Natural killer cell (primary cell): Measurements from ENCODE around the gene IGSF1. TPM values are rescaled to one million over a fixed set of nuclear protein-coding genes. Genes with fewer than 3 reads are reported as not detected.

Experiments used
- ATAC-seq, 3 donors: fragments of 150-1000 bp in 2 of 3; fragments of 200-7000 bp in 1 of 3; cut with Tn5 transposase; 1 replicate in 1 of 3; 2 replicates in 2 of 3; pipeline ENCODE4 v1.10.0; 2021; ENCODE audit warnings: mild to moderate bottlenecking in 2 of 3, moderate library complexity in 2 of 3
- DNase-seq, 2 donors: peaks; one replicate each; pipeline versions ENCODE4 v3.0.0 to v3.0.0-alpha.2; 2013 to 2021; ENCODE audit warnings: mixed read lengths in 1 of 2
- H3K27ac ChIP-seq: one replicate; pipeline ENCODE4 v1.5.1; 2013; ENCODE audit warnings: mild to moderate bottlenecking, low read length
- H3K27me3 ChIP-seq: one replicate; pipeline ENCODE4 v1.6.1; 2013; ENCODE audit warnings: low read length; ENCODE audit not compliant: control insufficient read depth, insufficient read depth
- H3K36me3 ChIP-seq: one replicate; pipeline ENCODE4 v1.6.1; 2013; ENCODE audit warnings: low read length; ENCODE audit not compliant: control insufficient read depth, insufficient read depth
- H3K4me1 ChIP-seq: one replicate; pipeline ENCODE4 v1.6.1; 2013; ENCODE audit warnings: low read length; ENCODE audit not compliant: control insufficient read depth, insufficient read depth
- H3K4me3 ChIP-seq: one replicate; pipeline ENCODE4 v1.5.1; 2013; ENCODE audit warnings: low read length
- H3K9me3 ChIP-seq: one replicate; pipeline ENCODE4 v1.6.1; 2013; ENCODE audit warnings: low read length; ENCODE audit not compliant: control insufficient read depth, insufficient read depth
- H3K27ac Mint-ChIP-seq, 2 donors: one replicate each; pipeline ENCODE4 v1.8.0; 2022; ENCODE audit warnings: mild to moderate bottlenecking in 2 of 2, mixed read lengths in 2 of 2, moderate library complexity in 1 of 2
- H3K27me3 Mint-ChIP-seq, 2 donors: one replicate each; pipeline ENCODE4 v1.8.0; 2022; ENCODE audit warnings: low read depth in 2 of 2, mixed read lengths in 2 of 2
- H3K36me3 Mint-ChIP-seq: one replicate; pipeline ENCODE4 v1.8.0; 2022; ENCODE audit warnings: mixed read lengths
- H3K4me1 Mint-ChIP-seq, 2 donors: one replicate each; pipeline ENCODE4 v1.8.0; 2022; ENCODE audit warnings: mixed read lengths in 2 of 2
- H3K4me3 Mint-ChIP-seq: one replicate; pipeline ENCODE4 v1.8.0; 2022; ENCODE audit warnings: mild to moderate bottlenecking, moderate library complexity, mixed read lengths
- H3K9me3 Mint-ChIP-seq, 2 donors: one replicate each; pipeline ENCODE4 v1.8.0; 2022; ENCODE audit warnings: mixed read lengths in 2 of 2
- WGBS: methylation state at CpG from one replicate; pipeline ENCODE4 v1.1.7; 2013; ENCODE audit warnings: missing lambda C conversion rate; ENCODE audit not compliant: insufficient coverage; 5-methylcytosine and 5-hydroxymethylcytosine counted together
- intact Hi-C: fragments of 100-400 bp; cut with micrococcal nuclease; formaldehyde crosslinking; loops from one replicate; pipeline ENCODE4 v1.14.2; 2022
- total RNA-seq, 4 donors: library from RNA; stranded (reverse); fragments of 120-200 nt in 1 of 4; gene quantifications; one replicate each; pipeline versions ENCODE4 v1.2.3 to v1.2.4, GENCODE V29; 2013 to 2022
- TF ChIP-seq, protein P1 (sequence below): fragments of 200-600 bp; IDR thresholded peaks from one replicate; pipeline ENCODE4 v1.8.0; 2022; ENCODE audit warnings: antibody characterized with exemption

Gene IGSF1, protein sequence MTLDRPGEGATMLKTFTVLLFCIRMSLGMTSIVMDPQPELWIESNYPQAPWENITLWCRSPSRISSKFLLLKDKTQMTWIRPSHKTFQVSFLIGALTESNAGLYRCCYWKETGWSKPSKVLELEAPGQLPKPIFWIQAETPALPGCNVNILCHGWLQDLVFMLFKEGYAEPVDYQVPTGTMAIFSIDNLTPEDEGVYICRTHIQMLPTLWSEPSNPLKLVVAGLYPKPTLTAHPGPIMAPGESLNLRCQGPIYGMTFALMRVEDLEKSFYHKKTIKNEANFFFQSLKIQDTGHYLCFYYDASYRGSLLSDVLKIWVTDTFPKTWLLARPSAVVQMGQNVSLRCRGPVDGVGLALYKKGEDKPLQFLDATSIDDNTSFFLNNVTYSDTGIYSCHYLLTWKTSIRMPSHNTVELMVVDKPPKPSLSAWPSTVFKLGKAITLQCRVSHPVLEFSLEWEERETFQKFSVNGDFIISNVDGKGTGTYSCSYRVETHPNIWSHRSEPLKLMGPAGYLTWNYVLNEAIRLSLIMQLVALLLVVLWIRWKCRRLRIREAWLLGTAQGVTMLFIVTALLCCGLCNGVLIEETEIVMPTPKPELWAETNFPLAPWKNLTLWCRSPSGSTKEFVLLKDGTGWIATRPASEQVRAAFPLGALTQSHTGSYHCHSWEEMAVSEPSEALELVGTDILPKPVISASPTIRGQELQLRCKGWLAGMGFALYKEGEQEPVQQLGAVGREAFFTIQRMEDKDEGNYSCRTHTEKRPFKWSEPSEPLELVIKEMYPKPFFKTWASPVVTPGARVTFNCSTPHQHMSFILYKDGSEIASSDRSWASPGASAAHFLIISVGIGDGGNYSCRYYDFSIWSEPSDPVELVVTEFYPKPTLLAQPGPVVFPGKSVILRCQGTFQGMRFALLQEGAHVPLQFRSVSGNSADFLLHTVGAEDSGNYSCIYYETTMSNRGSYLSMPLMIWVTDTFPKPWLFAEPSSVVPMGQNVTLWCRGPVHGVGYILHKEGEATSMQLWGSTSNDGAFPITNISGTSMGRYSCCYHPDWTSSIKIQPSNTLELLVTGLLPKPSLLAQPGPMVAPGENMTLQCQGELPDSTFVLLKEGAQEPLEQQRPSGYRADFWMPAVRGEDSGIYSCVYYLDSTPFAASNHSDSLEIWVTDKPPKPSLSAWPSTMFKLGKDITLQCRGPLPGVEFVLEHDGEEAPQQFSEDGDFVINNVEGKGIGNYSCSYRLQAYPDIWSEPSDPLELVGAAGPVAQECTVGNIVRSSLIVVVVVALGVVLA (N-terminal part only)
- total RNA-seq = not detected
- total RNA-seq (2013) = not detected

DNA sequence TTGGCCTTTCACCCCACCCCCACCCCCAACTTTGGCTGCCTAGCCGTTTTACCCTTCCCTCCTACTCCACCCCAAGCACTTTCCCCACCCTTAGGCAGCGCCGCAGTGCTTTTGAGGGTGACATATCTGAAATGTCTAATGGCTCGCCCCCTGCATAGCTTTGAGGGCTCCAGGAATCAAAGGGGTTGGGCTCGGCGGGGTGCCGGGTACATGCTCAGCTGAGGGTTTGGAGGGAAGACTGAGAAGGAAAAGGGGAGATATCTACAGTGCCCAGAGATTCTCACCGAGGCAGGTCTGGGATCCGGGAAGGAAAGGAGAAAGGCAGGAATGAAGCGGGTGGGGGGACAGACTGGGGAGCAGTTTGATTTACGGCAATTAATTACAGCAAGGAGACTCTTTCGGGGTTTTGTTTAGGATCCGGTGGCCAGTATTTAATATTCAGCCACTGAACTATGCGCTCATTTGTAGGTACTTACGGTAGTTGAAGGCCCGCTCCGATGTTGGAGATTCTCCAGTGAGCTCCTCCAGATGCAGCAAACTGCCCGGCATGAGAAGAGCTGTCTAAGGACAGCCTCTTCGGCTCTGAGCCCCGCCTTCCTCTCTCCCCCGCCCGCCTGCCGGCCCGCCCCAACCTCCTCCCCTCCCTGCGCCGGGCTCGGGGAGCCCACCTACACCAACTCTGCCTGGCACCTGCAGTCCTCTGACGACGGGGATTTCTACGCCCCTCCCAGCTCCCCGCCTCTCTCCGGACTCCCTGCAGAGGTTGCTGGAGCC, at the start of gene IGSF1:
IGSF1 (minus strand) TSS at position 569 of the 774 bp plus-strand sequence. CDS start 2,632 bp downstream, outside the sequence.
- Mint-ChIP-seq H3K36me3 (no peaks in the 10 kb centered on the region), H3K27ac (no peak within 1 kb of the TSS), H3K27me3 (peaks cover 8 to 65% of the 10 kb centered on the region in 2 donors), H3K4me1 (no peaks in the 10 kb centered on the region), H3K4me3 (no peak within 1 kb of the TSS), H3K9me3 (no peaks in the 10 kb centered on the region)
- no peak for ATAC-seq
- TF ChIP-seq, protein P1, sequence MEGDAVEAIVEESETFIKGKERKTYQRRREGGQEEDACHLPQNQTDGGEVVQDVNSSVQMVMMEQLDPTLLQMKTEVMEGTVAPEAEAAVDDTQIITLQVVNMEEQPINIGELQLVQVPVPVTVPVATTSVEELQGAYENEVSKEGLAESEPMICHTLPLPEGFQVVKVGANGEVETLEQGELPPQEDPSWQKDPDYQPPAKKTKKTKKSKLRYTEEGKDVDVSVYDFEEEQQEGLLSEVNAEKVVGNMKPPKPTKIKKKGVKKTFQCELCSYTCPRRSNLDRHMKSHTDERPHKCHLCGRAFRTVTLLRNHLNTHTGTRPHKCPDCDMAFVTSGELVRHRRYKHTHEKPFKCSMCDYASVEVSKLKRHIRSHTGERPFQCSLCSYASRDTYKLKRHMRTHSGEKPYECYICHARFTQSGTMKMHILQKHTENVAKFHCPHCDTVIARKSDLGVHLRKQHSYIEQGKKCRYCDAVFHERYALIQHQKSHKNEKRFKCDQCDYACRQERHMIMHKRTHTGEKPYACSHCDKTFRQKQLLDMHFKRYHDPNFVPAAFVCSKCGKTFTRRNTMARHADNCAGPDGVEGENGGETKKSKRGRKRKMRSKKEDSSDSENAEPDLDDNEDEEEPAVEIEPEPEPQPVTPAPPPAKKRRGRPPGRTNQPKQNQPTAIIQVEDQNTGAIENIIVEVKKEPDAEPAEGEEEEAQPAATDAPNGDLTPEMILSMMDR = no peak
- no peaks in the 10 kb centered on the region for H3K36me3 ChIP-seq
- H3K4me3 ChIP-seq = no peak within 1 kb of the TSS
- no peaks in the 10 kb centered on the region for H3K27me3 ChIP-seq
- whole genome bisulfite sequencing = 7% methylated on average over 32 of the region's 32 CpGs
- H3K4me1 ChIP-seq = no peaks in the 10 kb centered on the region
- no peak within 1 kb of the TSS for H3K27ac ChIP-seq
- no peaks in the 10 kb centered on the region for H3K9me3 ChIP-seq
- no peak for DNase-seq
- intact Hi-C loops = no loop called here

DNA sequence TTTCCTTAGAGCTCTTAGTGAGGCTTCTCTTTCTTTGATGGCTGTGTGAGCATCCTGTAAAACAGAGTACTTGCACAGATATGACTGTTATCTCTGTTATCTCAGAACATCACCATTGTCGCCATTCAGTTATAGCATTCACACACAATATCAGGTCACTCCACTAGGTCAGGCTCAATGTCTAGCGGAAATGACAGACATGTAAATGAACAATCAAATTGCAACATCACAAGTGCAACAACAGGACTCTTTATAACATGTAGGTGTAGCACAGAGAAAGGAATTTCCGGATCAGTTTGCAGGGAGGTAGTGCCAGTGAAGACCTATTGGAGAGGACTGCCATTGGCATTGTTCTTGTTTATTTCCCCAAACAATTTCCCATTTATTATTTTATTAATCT, 43.2 kb upstream of the IGSF1 start:
- Mint-ChIP-seq H3K36me3 (no peaks in the 10 kb centered on the region), H3K27ac (no peak overlapping the region), H3K4me1 (no peaks in the 10 kb centered on the region), H3K9me3 (no peaks in the 10 kb centered on the region), H3K27me3 (no peaks in the 10 kb centered on the region), H3K4me3 (no peak overlapping the region)
- ATAC-seq = no peak
- no peaks in the 10 kb centered on the region for H3K9me3 ChIP-seq
- H3K36me3 ChIP-seq = no peaks in the 10 kb centered on the region
- no peak overlapping the region for H3K4me3 ChIP-seq
- intact Hi-C loops = no loop called here
- 95% methylated on average over 2 of the region's 3 CpGs for WGBS
- H3K27me3 ChIP-seq = no peaks in the 10 kb centered on the region
- H3K4me1 ChIP-seq = no peaks in the 10 kb centered on the region
- DNase-seq = no peak
- TF ChIP-seq, protein P1 = no peak
- no peak overlapping the region for H3K27ac ChIP-seq

DNA sequence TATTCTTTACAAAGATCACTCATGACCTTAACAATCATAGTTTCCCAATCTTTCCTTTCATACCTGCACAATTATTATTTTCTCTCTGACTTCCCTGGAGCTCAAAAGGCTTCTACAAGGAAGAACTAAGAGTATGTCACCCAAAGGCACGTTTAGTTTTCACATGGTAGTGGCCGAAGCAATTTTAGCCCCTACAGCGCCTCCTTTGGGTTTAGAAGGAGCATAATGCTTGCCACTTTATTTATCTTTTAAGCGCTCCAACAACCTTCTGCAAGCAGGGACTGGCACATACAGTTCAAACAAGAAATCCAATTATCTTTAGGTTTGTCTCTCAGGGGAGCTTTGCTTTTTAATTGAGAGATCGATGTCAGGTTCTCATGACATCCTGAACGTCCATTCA, 42.0 kb upstream of the IGSF1 start:
- Mint-ChIP-seq H3K27ac (no peak overlapping the region), H3K9me3 (peaks cover 0 to 3% of the 10 kb centered on the region in 2 donors), H3K4me3 (no peak overlapping the region), H3K36me3 (no peaks in the 10 kb centered on the region), H3K4me1 (no peaks in the 10 kb centered on the region), H3K27me3 (peaks cover 0 to 8% of the 10 kb centered on the region in 2 donors)
- WGBS = 54% methylated on average over 6 of the region's 6 CpGs
- no peaks in the 10 kb centered on the region for H3K27me3 ChIP-seq
- H3K4me1 ChIP-seq = no peaks in the 10 kb centered on the region
- H3K36me3 ChIP-seq = no peaks in the 10 kb centered on the region
- H3K9me3 ChIP-seq = no peaks in the 10 kb centered on the region
- H3K4me3 ChIP-seq = no peak overlapping the region
- DNase-seq (no peak), ATAC-seq (no peak)
- intact Hi-C loops = no loop called here
- TF ChIP-seq, protein P1 = no peak
- H3K27ac ChIP-seq = no peak overlapping the region
